A673 (cell line): ENCODE results near the gene LCAT. TPM values are rescaled to one million over a fixed set of nuclear protein-coding genes. Genes with fewer than 3 reads are reported as not detected.
A peak's percentile ranks its signal among the peaks of the same experiment; 100 is the strongest.

Source experiments
- BruUV-seq: library from RNA; stranded (reverse); fragments of 400-500 nt; replicated peaks from 2 replicates; lab custom pipeline; 2021; lab: Mats Ljungman, UMichigan
- CTCF ChIA-PET: fragments of 300-600 bp; sonication (Branson Sonifier 250); formaldehyde crosslinking; loops from one replicate; lab custom pipeline; 2022; ENCODE audit warnings: antibody characterized with exemption; lab: Charles Lee
- POLR2A ChIA-PET: fragments of 300-600 bp; sonication (Branson Sonifier 250); formaldehyde crosslinking; loops from one replicate; lab custom pipeline; 2022; ENCODE audit warnings: antibody characterized with exemption; ENCODE audit not compliant: low non-redundant PET; lab: Charles Lee
- DNase-seq: peaks from one replicate; pipeline ENCODE4 v3.0.0-alpha.2; 2015; ENCODE audit warnings: low spot score
- H3K27ac ChIP-seq: fragments of 200-600 bp; sonication (generic); 2 replicates; pipeline ENCODE4 v1.5.1; 2016; ENCODE audit warnings: mixed run types, low read depth, mild to moderate bottlenecking, mixed read lengths, antibody characterized with exemption, low read length; ENCODE audit not compliant: poor library complexity, severe bottlenecking
- H3K27me3 ChIP-seq: fragments of 200-600 bp; sonication (generic); replicated peaks from 2 replicates; pipeline ENCODE4 v1.6.1; 2017; ENCODE audit warnings: mixed run types, low read depth, mild to moderate bottlenecking, mixed read lengths, antibody characterized with exemption, low read length; ENCODE audit not compliant: insufficient read depth, poor library complexity
- H3K36me3 ChIP-seq: fragments of 200-600 bp; sonication (generic); 2 replicates; pipeline ENCODE4 v1.6.1; 2016; ENCODE audit warnings: mixed run types, mild to moderate bottlenecking, mixed read lengths, antibody characterized with exemption, low read length; ENCODE audit not compliant: insufficient read depth, poor library complexity, severe bottlenecking
- H3K4me1 ChIP-seq: fragments of 200-600 bp; sonication (generic); 2 replicates; pipeline ENCODE4 v1.6.1; 2017; ENCODE audit warnings: mixed run types, mild to moderate bottlenecking, mixed read lengths, antibody characterized with exemption, low read length; ENCODE audit not compliant: insufficient read depth, poor library complexity, severe bottlenecking
- H3K4me3 ChIP-seq: fragments of 200-600 bp; sonication (generic); 2 replicates; pipeline ENCODE4 v1.5.1; 2016; ENCODE audit warnings: low read depth, mixed run types, mild to moderate bottlenecking, mixed read lengths, low read length; ENCODE audit not compliant: poor library complexity, severe bottlenecking
- H3K9me3 ChIP-seq: fragments of 200-600 bp; sonication (generic); 2 replicates; pipeline ENCODE4 v1.6.1; 2016; ENCODE audit warnings: mixed run types, low read depth, mild to moderate bottlenecking, mixed read lengths, antibody characterized with exemption, low read length; ENCODE audit not compliant: poor library complexity, severe bottlenecking
- EZH2 ChIP-seq: fragments of 200-600 bp; sonication (generic); IDR thresholded peaks from 2 replicates; pipeline ENCODE4 v1.6.1; 2017; ENCODE audit warnings: borderline replicate concordance, low read depth, mild to moderate bottlenecking, mixed read lengths, antibody characterized with exemption, low read length; ENCODE audit not compliant: poor library complexity, severe bottlenecking
- intact Hi-C: fragments of 100-400 bp; cut with micrococcal nuclease; formaldehyde crosslinking; loops from one replicate; pipeline ENCODE4 v1.10.0; 2022; ENCODE audit not compliant: unreplicated experiment
- total RNA-seq: library from RNA; stranded (reverse); gene quantifications from 2 replicates; pipeline ENCODE4 v1.2.3, GENCODE V29; 2021
- TF ChIP-seq, protein P1 (sequence below): fragments of 300-800, 200-600 bp; sonication (generic); conservative IDR thresholded peaks from 2 replicates; pipeline ENCODE4 v1.5.1; 2017; ENCODE audit warnings: low read depth, mild to moderate bottlenecking, antibody characterized with exemption, low read length, moderate library complexity, mixed read lengths

The LCAT gene
- total RNA-seq, 1 experiment from 2014 or later = 17.6 TPM

- peak; percentile 96 for DNase-seq
- intact Hi-C loops = no loop called here
- POLR2A ChIA-PET = interaction anchor here (0.6 kb wide), 1 partner anchor 307 kb away, joined by 8 read pairs; no protein-coding TSS in a partner anchor
- Histone ChIP-seq H3K36me3 (peaks cover 3% of the 10 kb centered on the region), H3K4me1 (peaks cover 16% of the 10 kb centered on the region), H3K9me3 (no peaks in the 10 kb centered on the region), H3K4me3 (peak overlapping the region; percentile 85), H3K27me3 (no peaks in the 10 kb centered on the region), H3K27ac (peak overlapping the region; percentile 75)
- CTCF ChIA-PET = interaction anchor here (0.7 to 1.5 kb wide), 3 partner anchors 9 to 89 kb away, joined by 3 to 7 read pairs (median 3); partner anchors contain the start of gene NRN1L
- TF ChIP-seq, protein P1, sequence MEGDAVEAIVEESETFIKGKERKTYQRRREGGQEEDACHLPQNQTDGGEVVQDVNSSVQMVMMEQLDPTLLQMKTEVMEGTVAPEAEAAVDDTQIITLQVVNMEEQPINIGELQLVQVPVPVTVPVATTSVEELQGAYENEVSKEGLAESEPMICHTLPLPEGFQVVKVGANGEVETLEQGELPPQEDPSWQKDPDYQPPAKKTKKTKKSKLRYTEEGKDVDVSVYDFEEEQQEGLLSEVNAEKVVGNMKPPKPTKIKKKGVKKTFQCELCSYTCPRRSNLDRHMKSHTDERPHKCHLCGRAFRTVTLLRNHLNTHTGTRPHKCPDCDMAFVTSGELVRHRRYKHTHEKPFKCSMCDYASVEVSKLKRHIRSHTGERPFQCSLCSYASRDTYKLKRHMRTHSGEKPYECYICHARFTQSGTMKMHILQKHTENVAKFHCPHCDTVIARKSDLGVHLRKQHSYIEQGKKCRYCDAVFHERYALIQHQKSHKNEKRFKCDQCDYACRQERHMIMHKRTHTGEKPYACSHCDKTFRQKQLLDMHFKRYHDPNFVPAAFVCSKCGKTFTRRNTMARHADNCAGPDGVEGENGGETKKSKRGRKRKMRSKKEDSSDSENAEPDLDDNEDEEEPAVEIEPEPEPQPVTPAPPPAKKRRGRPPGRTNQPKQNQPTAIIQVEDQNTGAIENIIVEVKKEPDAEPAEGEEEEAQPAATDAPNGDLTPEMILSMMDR = no peak
- TF ChIP-seq EZH2 = no peak
- no TSS peak for BruUV-seq
These were observed 8.4 kb downstream of the LCAT start for GRCh38 chr16:67935402-67936123.

DNA sequence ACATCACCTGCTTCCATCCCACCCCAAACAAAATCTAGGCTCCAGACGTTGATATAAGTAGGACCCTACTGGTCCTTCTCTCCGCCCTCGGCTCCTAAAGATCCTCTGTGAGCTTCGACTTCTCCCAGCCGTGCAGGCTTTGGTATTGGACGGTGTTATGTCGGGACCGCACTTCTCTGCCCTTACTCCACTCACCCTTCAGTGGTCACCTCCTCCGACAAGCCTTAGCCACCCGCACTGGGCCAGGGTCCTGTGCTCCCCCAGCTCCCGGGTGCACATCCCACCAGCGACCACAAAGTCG lies 8.9 kb downstream of the LCAT start:
- POLR2A ChIA-PET = no interaction called here
- Histone ChIP-seq H3K27me3 (no peaks in the 10 kb centered on the region), H3K27ac (peak overlapping the region; percentile 48), H3K4me3 (peak overlapping the region; percentile 85), H3K4me1 (peaks cover 16% of the 10 kb centered on the region), H3K36me3 (peaks cover 3% of the 10 kb centered on the region), H3K9me3 (no peaks in the 10 kb centered on the region)
- intact Hi-C loops = no loop called here
- BruUV-seq = no TSS peak
- TF ChIP-seq, protein P1 = no peak
- TF ChIP-seq EZH2 = no peak
- CTCF ChIA-PET = interaction anchor here (0.7 to 1.5 kb wide), 3 partner anchors 9 to 89 kb away, joined by 3 to 7 read pairs (median 3); partner anchors contain the start of gene NRN1L
- DNase-seq = no peak

GRCh38 chr16:67934306-67935100 lies 9.4 kb downstream of the LCAT start:
- Histone ChIP-seq H3K4me1 (peaks cover 16% of the 10 kb centered on the region), H3K9me3 (no peaks in the 10 kb centered on the region), H3K4me3 (peak overlapping the region; percentile 85), H3K36me3 (peaks cover 3% of the 10 kb centered on the region), H3K27ac (peak overlapping the region; percentile 0), H3K27me3 (no peaks in the 10 kb centered on the region)
- TF ChIP-seq, protein P1 = no peak
- no peak for TF ChIP-seq EZH2
- DNase-seq = no peak
- BruUV-seq = TSS peak; percentile 56
- ChIA-PET POLR2A (no interaction called here), CTCF (interaction anchor here (0.6 to 1.5 kb wide), 4 partner anchors 8 to 413 kb away, joined by 3 to 7 read pairs (median 3); no protein-coding TSS in a partner anchor)
- intact Hi-C loops = no loop called here
